GM21723 (cell line): Measurements from ENCODE around the gene TOX3.

Experiments
- ATAC-seq: cut with Tn5 transposase; IDR thresholded peaks from one replicate; pipeline ENCODE4 v1.9.1; 2021; ENCODE audit warnings: mild to moderate bottlenecking, moderate library complexity; ENCODE audit not compliant: unreplicated experiment

Gene TOX3

GRCh38 chr16:52455549-52456277, 91.2 kb downstream of the TOX3 start:
- ATAC-seq = no peak

GRCh38 chr16:52453644-52454043, 93.3 kb downstream of the TOX3 start:
- no peak for ATAC-seq

GRCh38 chr16:52451971-52452421, 94.9 kb downstream of the TOX3 start:
- no peak for ATAC-seq

GRCh38 chr16:52450916-52451315, 96.0 kb downstream of the TOX3 start:
- ATAC-seq = no peak

GRCh38 chr16:52450241-52450640, 96.7 kb downstream of the TOX3 start:
- no peak for ATAC-seq

- no peak for ATAC-seq
These were observed 100.9 kb downstream of the TOX3 start for GRCh38 chr16:52446080-52446479.

- no peak for ATAC-seq
These were observed 105.1 kb downstream of the TOX3 start for GRCh38 chr16:52441886-52442285.

DNA sequence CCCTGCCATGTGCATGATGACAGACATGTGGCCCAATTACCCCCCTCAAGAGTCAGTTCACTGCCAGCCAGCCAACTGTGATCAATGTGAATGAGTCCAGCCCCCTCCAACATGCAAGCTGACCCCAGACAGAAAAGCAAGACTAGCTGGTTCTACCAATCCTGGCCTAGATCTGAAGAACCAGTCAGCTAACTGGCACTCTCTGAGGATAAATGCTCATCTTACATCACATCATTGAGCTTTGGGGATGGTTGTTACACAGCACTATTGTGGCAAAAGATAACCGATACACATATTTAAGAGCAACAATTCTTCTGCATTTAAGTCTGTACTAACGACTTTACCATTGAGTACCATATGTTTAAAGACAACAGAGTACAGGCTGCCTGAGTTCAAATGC, 106.7 kb downstream of the TOX3 start:
- ATAC-seq = no peak

- ATAC-seq = no peak
These were observed 107.2 kb downstream of the TOX3 start for GRCh38 chr16:52439750-52440149.

DNA sequence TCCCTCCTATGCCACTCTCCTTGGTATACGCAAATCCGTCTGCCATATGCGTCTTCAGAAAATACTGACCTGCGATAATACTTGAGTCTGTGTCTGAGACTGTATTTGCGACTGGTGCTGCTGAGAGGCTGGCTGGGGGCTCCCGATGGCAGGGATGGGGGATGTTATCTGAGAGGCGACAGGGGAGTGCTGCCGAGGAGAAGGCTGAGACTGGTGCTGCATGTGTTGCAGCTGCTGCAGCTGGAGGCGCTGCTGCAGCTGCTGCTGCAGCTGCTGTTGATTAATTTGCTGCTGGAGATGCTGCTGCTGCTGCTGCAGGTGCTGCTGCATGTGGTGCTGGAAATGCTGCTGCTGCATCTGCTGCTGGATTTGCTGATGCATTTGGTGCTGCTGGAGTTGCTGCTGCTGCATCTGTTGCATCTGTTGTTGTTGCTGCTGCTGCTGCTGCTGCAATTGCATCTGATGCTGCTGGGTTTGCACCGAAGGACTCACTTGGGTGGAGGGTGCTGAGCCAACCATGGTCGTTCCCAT, 107.7 kb downstream of the TOX3 start:
- ATAC-seq = no peak

DNA sequence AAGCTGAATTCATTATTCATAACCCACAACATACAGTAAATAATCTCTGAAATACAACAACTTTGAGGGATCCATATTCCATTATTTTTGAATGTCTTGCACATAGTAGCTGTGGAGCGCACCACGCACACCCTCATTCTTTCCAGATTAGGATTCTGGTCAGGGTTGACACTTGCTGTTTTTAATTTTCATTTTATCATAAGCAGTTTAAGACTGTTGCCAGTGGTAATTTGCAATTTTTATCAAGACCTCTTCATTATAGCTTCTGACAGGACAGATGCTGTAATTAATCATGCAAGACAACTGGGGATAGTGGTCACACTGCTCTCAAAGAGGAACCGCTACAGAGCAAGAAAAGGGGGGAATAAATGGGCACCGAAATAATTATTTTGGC, 109.7 kb downstream of the TOX3 start:
- no peak for ATAC-seq

GRCh38 chr16:52436339-52437276, 110.3 kb downstream of the TOX3 start:
- no peak for ATAC-seq

DNA sequence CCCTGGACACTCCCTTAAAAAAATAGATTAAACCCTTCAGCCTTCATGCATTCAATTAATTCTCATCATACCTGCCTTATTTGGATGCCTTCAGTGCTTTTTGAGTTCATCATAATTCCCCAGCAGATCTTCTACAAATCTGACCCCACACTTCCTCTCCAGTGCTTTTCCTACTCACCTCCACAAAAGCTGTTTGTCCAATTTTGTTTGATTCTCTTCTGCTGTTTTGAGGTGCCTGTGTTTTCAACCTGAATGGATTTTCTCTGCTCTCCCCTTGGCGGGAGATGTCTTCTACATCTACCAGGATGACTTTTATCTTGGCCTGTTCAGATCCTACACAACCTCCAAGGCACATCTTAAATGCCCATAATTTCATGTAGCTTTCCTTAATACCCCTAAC, 112.7 kb downstream of the TOX3 start:
- ATAC-seq = no peak

- no peak for ATAC-seq
These were observed 113.3 kb downstream of the TOX3 start for GRCh38 chr16:52433643-52434042.

DNA sequence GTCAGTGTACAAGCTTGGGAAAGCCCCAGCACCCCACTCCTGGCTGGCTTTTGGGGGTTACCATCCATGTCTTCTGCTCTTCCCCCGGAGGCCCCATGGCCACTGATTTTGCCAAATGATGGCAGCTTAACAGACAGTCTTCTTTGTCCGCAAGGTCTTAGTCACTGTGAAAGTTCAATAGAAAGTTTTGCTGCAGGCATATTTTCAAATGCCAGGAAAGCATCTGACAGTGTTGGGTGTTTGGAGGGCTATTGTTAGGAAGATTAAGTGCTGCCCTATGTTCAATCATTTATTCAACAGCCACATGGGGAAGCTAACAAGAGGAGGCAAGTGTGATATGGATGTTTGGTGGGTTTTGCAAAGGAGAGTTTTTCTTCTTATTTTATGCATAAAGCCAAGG, 122.4 kb downstream of the TOX3 start:
- no peak for ATAC-seq

DNA sequence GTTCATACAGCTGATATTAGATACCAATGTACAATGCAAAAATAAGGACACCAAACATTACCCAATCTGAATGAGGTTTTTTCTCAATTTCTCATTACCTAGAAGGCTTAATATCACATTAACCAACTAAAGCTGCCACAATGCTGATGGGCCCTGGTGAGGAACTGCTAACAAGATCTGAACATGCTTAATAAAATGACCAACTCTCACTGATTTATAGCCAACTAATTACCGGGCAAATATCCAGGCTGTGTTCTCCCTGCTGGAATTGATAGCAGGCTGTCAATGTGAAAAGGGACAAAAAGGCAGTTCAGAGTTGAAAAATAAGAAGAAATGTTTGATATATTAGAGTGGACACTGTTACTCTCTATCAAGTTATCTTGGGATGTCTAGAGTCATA, 124.6 kb downstream of the TOX3 start:
- no peak for ATAC-seq

GRCh38 chr16:52418201-52418600, 128.7 kb downstream of the TOX3 start:
- ATAC-seq = no peak

- no peak for ATAC-seq
These were observed 130.1 kb downstream of the TOX3 start for GRCh38 chr16:52416888-52417287.

- ATAC-seq = no peak
These were observed 135.9 kb downstream of the TOX3 start for GRCh38 chr16:52411011-52411410.

DNA sequence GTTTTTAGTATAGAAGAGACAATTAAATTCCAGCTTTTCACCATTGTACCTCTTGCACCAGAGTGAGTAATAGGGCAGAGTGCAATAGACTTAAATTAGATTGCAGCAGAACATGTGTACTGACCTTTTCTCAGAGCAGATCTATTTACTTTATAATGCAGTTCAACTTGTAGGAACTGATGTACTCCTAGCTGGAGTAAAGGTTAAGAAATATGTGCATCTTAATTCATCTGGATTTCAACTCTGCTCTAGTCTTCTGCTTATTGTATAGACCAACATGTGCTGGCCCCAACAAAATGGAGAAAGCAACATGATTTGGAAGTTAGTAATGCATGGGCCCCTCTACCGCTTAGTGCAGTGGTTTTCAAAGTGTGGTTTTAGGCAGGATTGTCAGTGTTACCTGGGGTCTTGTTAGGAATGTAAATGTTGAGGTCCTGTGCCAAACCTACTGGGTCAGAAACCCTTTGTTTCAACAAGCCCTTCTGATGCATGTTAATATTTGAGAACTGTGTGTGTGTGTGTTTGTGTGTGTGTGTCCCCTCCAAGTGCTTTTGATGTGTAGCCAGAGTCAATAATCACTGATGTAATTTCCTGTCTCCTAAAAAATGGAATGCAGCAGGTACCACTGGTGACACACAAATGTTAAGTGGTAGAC, 138.6 kb downstream of the TOX3 start:
- ATAC-seq = no peak

- no peak for ATAC-seq
These were observed 139.2 kb downstream of the TOX3 start for GRCh38 chr16:52407778-52408177.
